Ascending aorta (tissue), 2 donors: ENCODE data around the gene TSPAN4. TPM values are rescaled to one million over a fixed set of nuclear protein-coding genes. Genes with fewer than 3 reads are reported as not detected.

Experiments
- DNase-seq, 2 donors: peaks; one replicate each; pipeline ENCODE4 v3.0.0-alpha.2; 2019; ENCODE audit warnings: low spot score in 2 of 2
- H3K27ac ChIP-seq, 2 donors: fragments of 200-600 bp; sonication (generic); one replicate each; pipeline ENCODE4 v1.5.1; 2016 to 2017; ENCODE audit warnings: mild to moderate bottlenecking in 1 of 2
- H3K27me3 ChIP-seq: fragments of 200-600 bp; sonication (generic); one replicate; pipeline ENCODE4 v1.5.1; 2017
- H3K36me3 ChIP-seq, 2 donors: fragments of 200-600 bp; sonication (generic); one replicate each; pipeline ENCODE4 v1.5.1; 2016
- H3K4me1 ChIP-seq, 2 donors: fragments of 200-600 bp; sonication (generic); one replicate each; pipeline ENCODE4 v1.5.1; 2016 to 2017; ENCODE audit warnings: mild to moderate bottlenecking in 1 of 2
- H3K4me3 ChIP-seq, 2 donors: fragments of 200-600 bp; sonication (generic); one replicate each; pipeline ENCODE4 v1.5.1; 2016 to 2017; ENCODE audit warnings: mild to moderate bottlenecking in 1 of 2
- H3K9me3 ChIP-seq, 2 donors: fragments of 200-600 bp; sonication (generic); one replicate each; pipeline ENCODE4 v1.5.1; 2016
- intact Hi-C: fragments of 100-400 bp; cut with DNase I; formaldehyde crosslinking; loops from one replicate; pipeline ENCODE4 v1.15.1; 2023
- total RNA-seq: library from RNA; depleted of rRNA; stranded (reverse); fragments of >200 nt; gene quantifications from one replicate; pipeline ENCODE4 v1.1.0, GENCODE V29; 2016
- TF ChIP-seq, protein P1 (sequence below), 3 experiments: fragments of 200-600 bp in 2 of 3; fragments of 450-650 bp in 1 of 3; sonication (generic) in 2 of 3; IDR thresholded peaks; one replicate each; pipeline ENCODE4 v1.5.1; 2016 to 2019; ENCODE audit warnings: antibody characterized with exemption in 3 of 3, mild to moderate bottlenecking in 1 of 3, moderate library complexity in 1 of 3

TSPAN4 gene
- total RNA-seq, 1 donor from 2014 or later = 252 TPM

DNA sequence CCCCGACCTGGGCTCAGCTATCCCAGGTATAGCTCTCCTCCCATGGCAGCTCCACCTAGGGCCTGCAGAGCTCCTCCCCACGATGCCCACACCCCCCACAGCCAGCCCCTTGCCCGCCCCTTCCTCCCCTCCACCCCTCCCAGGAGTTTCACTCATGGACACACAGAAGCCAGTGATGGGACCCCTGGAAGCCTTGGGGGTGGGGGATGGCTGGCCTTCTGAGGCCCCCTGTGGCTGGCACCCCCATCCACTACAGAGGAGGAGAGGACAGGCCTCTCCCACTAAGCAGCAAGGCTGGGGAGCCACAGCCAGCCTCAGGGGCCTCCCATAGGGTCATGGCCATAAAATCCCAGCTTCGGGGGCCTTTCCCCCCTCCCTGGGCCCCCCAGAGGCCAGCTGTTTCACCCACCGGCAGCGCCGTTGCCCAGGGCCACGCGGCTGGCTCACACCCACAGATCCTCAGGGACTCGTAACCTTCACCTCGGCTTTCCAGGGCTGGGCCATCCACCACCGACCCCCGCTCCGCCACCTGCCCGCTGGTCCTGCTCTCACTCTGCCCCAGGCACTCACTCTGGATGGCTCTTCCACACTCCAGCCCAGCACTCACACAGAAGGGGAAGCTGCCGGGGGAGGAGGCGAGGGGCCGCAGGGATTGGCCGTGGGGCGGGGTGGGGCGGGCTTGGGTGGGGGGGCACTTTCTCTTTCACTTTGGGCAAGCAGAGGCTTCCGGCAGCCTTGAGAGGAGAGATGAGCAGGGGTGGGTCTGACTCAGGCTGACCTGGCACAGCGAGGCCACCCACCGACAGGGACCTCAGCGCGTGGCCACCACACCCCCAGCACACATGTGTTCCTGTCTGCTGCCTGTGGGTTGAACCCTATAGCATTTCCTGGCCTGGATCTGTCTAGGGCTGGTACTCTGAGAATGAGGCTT is 46.8 kb upstream of the TSPAN4 start:
- Histone ChIP-seq H3K27me3 (no peaks in the 10 kb centered on the region), H3K4me3 (peak overlapping the region; percentile 78 to 85), H3K27ac (peak overlapping the region; percentile 78 to 79), H3K36me3 (peaks cover 5 to 13% of the 10 kb centered on the region in 2 donors), H3K9me3 (no peaks in the 10 kb centered on the region), H3K4me1 (peaks cover 12 to 20% of the 10 kb centered on the region in 2 donors)
- intact Hi-C loops = loop anchor here (2.0 to 5.0 kb wide), 2 partner anchors 19 to 49 kb away; partner anchors contain the start of genes GATD1 and TALDO1
- TF ChIP-seq, protein P1, sequence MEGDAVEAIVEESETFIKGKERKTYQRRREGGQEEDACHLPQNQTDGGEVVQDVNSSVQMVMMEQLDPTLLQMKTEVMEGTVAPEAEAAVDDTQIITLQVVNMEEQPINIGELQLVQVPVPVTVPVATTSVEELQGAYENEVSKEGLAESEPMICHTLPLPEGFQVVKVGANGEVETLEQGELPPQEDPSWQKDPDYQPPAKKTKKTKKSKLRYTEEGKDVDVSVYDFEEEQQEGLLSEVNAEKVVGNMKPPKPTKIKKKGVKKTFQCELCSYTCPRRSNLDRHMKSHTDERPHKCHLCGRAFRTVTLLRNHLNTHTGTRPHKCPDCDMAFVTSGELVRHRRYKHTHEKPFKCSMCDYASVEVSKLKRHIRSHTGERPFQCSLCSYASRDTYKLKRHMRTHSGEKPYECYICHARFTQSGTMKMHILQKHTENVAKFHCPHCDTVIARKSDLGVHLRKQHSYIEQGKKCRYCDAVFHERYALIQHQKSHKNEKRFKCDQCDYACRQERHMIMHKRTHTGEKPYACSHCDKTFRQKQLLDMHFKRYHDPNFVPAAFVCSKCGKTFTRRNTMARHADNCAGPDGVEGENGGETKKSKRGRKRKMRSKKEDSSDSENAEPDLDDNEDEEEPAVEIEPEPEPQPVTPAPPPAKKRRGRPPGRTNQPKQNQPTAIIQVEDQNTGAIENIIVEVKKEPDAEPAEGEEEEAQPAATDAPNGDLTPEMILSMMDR (IDR thresholded peaks at IDR 0.05) = no peak
- peak; percentile 50 to 89 for DNase-seq

DNA sequence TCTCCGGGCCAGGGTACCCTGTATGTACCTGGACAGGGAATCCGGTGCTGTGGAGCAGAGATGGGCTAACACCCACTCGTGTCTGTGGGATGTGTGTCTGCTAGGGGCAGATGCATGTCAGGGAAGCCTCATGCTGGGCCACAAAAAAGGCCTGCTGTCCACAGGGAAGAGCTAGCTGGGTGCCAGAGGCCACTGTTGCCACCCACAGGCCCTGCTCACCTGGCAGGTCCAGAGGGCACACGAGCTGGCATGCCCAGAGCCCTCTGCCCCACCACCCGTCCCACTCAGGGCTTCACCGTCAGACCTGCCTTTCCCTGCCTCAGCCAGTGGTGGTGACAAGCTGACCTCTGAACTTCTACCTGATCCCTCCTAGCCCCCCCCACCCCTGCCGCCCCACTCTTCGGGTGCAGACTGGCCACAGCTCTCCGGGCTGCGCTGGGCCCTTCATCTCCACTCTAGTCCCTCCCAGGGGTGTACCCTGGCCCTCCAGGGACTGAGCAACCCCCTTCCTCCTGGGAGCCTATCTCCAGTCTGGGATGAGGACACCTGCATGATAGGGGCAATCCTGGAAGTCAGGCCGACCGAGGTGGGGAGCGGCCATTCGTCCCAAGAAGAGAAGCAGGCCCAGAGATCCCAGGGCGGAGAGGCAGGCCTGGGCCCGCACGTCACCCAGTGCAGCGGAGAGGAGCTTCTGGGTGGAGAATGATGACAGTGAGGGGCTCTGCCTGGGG is 45.9 kb upstream of the TSPAN4 start:
- TF ChIP-seq, protein P1 (IDR thresholded peaks at IDR 0.05) = no peak
- Histone ChIP-seq H3K9me3 (no peaks in the 10 kb centered on the region), H3K4me1 (peaks cover 12 to 20% of the 10 kb centered on the region in 2 donors), H3K27ac (peak overlapping the region; percentile 78 to 79), H3K4me3 (peak overlapping the region; percentile 78 to 85), H3K36me3 (peaks cover 13 to 19% of the 10 kb centered on the region in 2 donors), H3K27me3 (no peaks in the 10 kb centered on the region)
- DNase-seq = no peak
- intact Hi-C loops = loop anchor here (2.0 to 5.0 kb wide), 2 partner anchors 20 to 49 kb away; partner anchors contain the start of genes GATD1 and TALDO1

DNA sequence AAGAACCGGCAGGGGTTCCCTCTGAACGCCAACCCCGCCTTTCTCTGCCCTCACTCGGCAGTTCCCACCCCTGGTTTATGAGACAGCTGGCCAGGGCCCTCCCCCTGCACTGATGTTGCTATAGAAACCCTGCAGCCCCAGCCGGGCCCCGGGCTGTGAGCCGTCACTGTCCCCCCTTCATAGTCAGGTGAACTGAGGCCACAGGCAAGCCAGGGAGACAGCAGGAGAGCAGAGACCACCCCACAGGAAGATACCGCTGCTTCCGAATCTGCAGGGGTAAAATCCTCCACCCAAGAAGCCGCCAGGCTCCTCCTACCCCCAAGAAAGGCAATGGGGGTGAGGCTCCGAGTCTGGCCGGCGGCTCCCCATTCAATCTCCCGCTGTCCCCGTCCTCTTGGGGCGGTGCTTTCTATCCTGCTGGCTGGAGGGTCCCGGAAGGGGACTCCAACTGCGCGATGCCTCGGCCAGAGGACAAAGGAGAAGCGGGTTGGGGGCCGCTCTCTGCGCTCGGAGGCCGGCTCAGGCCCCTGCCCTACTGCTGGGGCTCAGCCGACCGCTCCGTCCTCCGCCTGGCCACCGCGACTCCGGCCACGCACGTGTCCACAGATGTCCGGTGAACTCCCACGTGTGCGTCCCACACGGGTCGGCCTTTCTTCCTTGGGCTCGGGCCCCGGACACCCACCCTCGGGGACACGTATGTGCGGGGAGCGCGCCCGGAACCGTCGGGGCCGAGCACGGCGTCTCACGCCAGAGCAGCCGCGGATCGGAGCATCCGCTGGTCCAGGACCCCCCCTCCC is 45.2 kb upstream of the TSPAN4 start:
- TF ChIP-seq, protein P1 (IDR thresholded peaks at IDR 0.05) = no peak
- H3K27ac ChIP-seq = peak overlapping the region; percentile 78 to 79
- intact Hi-C loops = loop anchor here (2.0 to 5.0 kb wide), 2 partner anchors 21 to 50 kb away; partner anchors contain the start of genes GATD1 and TALDO1
- no peaks in the 10 kb centered on the region for H3K27me3 ChIP-seq
- peaks cover 12 to 20% of the 10 kb centered on the region in 2 donors for H3K4me1 ChIP-seq
- H3K9me3 ChIP-seq = no peaks in the 10 kb centered on the region
- H3K36me3 ChIP-seq = peaks cover 13 to 24% of the 10 kb centered on the region in 2 donors
- DNase-seq = peak in 1 of 2 donors; percentile 86
- peak overlapping the region; percentile 78 to 85 for H3K4me3 ChIP-seq

DNA sequence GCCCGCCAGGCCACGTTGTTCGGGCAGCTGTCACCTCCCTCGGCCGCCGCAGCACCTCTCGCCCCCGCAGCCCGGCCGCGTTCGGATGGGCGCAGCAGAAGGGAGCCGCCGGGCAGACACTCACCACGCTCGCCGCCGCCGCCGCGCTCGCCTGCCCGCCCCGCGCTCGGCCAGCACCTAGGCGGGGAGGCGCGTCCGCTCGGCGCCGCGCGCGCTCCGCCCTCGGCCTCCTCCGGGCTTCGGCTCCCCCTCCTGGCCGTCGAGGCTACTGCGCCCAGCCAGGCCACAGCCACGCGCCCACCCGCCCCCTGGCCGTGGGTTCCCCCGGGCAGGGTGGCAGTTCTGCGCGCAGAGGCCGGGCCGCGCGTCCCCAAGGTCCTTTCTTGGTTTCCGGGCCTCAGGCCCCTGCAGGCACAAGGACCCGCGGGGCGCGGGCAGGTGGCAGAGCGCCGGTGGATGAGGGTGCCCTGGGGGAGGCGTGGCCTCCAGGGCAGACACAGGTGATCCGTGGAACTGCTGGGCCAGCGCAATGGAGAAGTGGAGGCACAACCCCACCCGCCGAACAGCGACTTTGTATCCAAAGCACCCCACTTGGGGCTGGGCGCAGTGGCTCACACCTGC is 44.4 kb upstream of the TSPAN4 start, which contains the start of gene SLC25A22:
SLC25A22 (minus strand) TSS at position 189 of the 621 bp plus-strand sequence. CDS start 3,275 bp downstream, outside the sequence.
- Histone ChIP-seq H3K4me3 (peak within 1 kb of the TSS; percentile 78 to 85), H3K27ac (peak within 1 kb of the TSS; percentile 78 to 79), H3K9me3 (no peaks in the 10 kb centered on the region), H3K36me3 (peaks cover 13 to 23% of the 10 kb centered on the region in 2 donors), H3K27me3 (no peaks in the 10 kb centered on the region), H3K4me1 (peaks cover 12 to 20% of the 10 kb centered on the region in 2 donors)
- TF ChIP-seq, protein P1 (IDR thresholded peaks at IDR 0.05) = peak; percentile 78 to 93 (median 86)
- DNase-seq = peak in 1 of 2 donors; percentile 83
- intact Hi-C loops = loop anchor here (5.0 kb wide), 1 partner anchor 51 kb away; the partner anchor contains the start of gene TALDO1
